HG02759 (cell line): ENCODE measurements around the gene NID2.

Experiments
- ATAC-seq: cut with Tn5 transposase; IDR thresholded peaks from one replicate; pipeline ENCODE4 v1.9.1; 2021; ENCODE audit warnings: mild to moderate bottlenecking, moderate library complexity; ENCODE audit not compliant: unreplicated experiment

NID2 gene

GRCh38 chr14:52080808-52081755 is 12.2 kb upstream of the NID2 start:
- no peak for ATAC-seq

DNA sequence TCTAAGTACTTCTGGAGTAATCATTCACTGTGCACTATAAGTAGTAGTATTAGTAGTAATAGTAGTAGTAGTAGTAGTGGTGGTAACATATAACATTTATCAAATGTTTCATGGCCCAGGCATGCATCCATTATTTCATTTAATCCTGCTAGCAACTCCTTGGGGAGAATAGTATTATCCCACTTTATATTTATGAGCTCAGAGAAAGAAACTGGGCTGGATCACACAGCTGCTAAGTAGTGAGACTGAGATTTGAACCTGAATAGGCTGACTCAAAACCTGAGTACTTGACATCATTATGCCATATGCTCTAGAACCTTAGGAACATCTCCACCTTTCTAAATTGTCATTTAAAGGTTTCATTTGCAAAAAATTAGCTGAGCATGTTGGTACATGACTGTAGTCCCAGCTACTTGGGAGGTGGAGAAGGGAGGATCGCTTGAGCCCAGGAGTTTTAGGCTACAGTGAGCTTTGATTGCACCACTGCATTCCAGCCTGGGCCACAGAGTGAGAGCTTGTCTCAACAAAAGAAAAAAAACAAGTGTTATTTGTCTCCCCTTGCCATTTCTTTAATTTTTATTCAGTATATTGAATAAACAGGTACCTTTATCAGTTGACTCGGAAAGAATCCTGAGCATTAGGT is 11.4 kb upstream of the NID2 start:
- no peak for ATAC-seq

DNA sequence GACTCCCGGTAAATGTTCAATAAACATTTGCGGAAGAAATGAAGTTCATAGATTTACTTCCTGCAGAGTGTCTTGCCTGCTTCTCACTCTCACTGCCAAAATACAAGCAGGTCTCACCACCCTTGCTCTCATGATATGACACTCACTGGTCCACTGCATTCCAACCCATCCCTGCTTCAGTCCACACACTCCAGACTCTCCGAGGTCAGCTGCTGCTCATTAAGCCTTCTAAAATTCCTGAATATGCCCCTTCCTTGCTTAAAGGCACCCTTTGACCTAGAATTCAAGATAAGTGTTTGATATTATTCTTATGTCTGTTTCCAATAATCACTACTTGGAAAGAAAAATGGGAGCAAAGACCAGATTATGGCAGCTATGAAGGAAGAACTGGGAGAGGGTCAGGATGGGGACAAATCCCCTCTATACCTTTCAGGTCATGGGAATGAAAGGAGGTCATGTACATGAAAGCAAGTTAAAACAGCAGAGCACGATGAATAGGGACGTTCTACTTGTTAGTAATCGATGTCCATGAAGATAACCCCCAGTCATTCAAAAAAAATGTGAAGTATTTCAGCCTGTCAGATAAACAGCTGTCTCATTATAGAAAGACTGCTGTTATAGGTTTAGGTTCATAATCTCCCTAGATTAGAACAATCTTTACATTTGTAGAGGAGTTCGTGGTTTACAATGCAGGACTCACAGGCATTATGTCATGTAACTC is 10.5 kb upstream of the NID2 start:
- no peak for ATAC-seq

- no peak for ATAC-seq
Measured at GRCh38 chr14:52078721-52079120, 9.9 kb upstream of the NID2 start.

- no peak for ATAC-seq
Measured at GRCh38 chr14:52078095-52078531, 9.3 kb upstream of the NID2 start.

DNA sequence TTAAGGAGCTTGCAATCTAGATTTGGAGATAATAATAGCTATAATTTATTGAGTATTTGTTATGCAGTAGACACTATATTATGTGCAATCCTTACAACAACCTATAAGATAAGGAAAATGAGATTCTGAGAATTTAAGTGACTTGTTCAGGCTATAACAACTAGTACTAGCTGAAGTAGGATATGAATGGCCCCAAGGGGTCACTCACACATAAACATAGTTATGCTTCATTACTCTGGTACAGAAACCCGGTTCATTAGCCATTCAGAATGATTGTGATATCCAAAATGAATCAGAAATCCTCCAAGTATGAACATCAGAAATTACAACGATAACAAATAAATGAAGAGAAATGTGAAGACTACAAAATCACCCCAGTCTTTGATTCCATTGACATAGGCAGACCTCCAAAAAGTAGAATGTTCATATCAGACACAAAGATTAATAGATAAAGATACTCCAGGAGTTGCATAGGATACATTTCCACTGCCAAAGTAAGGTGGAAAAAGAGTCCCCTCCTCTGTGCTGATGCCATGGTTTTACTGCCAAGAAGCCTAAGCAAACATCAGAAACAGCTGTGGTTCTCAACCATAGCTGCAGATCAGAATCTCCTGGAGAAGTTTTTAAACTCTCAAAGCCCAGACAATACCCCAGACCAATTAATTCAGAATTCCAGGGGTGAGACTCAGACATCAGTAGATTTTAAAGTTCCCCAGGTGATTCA is 8.6 kb upstream of the NID2 start:
- no peak for ATAC-seq

- ATAC-seq = no peak
Measured at GRCh38 chr14:52076334-52076733, 7.5 kb upstream of the NID2 start.

- no peak for ATAC-seq
Measured at GRCh38 chr14:52075371-52075770, 6.5 kb upstream of the NID2 start.

DNA sequence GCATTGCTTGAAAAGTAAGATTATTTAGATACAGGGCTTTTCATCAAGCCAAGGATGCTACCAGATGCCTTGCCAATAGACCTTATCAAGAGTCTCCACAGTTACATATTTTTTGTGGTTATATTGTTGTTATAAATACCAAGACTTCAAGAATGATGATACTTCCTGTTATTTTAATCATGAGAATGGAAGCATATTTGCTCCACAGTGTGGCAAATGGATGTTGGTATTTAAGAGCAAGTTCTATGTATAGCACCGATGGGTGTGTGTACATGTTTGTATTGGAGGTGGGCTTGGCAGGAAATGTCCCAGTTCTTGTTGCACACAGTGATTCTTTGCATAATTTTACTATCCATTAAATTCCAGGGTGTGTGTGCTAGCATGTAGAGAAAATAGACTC is 4.4 kb upstream of the NID2 start:
- ATAC-seq = no peak

- ATAC-seq = no peak
Measured at GRCh38 chr14:52072266-52072780, 3.5 kb upstream of the NID2 start.

- ATAC-seq = no peak
Measured at GRCh38 chr14:52071675-52072074, 2.8 kb upstream of the NID2 start.

GRCh38 chr14:52070051-52070431 is 1.2 kb upstream of the NID2 start:
- ATAC-seq = no peak

GRCh38 chr14:52069307-52070050 is 620 bp upstream of the NID2 start:
- ATAC-seq = no peak

- ATAC-seq = no peak
Measured at GRCh38 chr14:52067873-52068614, 815 bp downstream of the NID2 start.

DNA sequence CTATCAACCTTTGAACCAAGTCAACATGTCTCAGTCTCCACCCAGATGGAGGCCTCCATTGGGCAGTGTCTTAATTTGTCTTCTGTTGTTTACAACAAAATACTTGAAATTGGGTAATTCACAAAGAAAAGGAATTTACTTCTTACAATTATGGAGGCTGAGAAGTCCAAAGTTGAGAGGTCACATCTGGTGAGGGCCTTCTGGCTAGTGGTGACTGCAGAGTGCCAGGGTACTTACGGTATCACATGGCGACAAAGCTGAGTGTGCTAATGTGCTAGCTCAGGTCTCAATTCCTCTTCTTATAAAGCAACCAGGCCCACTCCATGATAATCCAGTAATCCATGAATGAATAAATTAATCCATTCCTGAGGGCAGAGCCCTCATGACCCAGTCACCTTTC is 4.7 kb downstream of the NID2 start:
- ATAC-seq = no peak

GRCh38 chr14:52063052-52063462 is 5.8 kb downstream of the NID2 start:
- ATAC-seq = no peak

DNA sequence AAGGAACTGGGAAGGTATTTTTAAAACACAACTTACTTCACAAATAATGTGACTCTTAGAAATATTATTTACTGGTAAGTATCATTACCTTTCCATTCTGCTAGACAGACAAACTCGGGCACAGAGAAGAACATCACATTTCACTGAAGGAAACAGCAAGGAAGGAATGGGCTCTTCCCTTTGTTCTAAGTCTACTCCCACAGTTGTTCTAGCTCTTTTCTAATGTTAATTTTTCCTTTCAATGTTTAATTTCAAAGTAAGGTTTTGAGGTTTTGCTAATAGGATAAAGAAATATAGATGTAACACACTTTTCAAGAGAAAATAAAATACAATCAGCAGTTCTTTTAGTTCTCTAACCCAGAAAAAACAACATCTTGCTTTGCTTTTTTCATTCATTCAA is 7.0 kb downstream of the NID2 start:
- no peak for ATAC-seq

GRCh38 chr14:52061390-52061789 is 7.5 kb downstream of the NID2 start:
- ATAC-seq = no peak

- ATAC-seq = no peak
Measured at GRCh38 chr14:52060080-52060479, 8.8 kb downstream of the NID2 start.
